Smooth muscle cell of the brain vasculature (primary cell): Measurements from ENCODE around the gene GOSR2.
"Not testable (repeated sequence)": the region's sequence is repeated elsewhere in the genome, so short reads cannot be mapped to it uniquely, and the experiment has no call there.

Experiments used
- DNase-seq: peaks from one replicate; pipeline ENCODE4 v3.0.0-alpha.2; 2012; ENCODE audit warnings: low read depth, low spot score

GOSR2 gene

DNA sequence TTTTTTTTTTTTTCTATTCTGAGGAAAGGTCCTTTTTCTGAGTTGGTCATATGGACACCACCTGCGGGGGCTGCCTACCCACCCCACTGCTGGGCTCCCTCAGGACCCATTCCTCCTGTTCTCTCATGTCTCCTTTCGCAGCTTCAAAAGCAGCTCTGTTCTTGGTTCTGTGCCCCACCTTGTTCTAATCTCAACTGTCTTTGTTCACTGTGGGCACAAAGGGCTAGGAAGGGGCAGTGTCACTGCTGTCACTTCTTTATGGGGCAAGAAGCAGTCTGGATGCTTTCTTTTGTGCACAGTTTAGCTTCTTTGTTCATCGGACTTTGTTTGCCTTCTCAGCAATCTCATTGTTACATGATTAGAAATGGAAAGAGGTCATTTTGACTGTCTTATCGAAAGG is 7.1 kb downstream of the GOSR2 start:
- DNase-seq = no peak

DNA sequence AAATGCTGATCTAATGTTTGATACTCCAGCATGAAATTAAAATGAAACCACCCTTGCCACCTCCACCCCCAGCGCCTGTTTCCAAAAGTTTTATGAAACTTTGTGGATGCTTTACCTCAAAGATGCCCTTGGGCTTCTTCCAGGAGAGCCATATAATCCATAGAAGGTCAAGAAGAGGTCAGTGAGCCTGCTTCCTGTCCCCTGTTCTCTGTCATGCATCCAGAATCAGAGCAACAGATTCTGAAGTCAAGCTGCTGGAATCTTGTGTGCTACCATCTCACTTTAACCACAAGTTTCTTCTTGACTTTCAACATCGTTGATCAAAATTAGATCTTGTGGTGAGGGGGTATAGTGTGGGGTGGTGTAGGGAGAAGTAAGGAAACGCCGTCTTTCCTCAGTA is 8.6 kb downstream of the GOSR2 start:
- DNase-seq = no peak

DNA sequence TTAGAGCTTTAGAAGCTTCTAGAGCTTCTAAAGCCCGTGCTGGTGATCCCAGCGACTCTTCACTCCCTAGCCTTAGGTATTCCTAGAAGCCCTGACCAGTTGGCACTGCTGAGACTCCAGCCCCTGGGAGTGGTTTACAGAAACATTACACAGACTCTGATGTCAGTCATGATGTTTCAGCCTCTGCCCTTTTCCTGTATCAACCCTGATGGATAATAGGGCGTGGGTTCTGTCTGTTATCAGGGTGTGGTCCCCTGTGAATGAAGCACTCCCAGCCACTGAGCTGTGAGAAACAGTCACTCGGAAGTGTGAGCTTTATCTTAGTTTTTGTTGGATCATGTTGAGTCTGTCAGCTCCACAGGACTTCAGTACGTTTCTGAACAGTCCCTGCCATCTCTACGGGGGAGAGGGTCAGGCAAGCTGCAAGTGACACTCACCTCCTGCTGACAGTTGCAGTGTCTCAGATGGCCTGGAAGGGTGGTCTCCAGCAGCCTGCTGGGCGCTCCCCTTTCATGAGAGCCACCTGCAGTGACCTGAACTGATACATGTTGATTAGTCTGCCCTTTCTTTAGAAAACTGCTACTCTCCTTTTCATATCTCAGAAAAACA is 12.8 kb downstream of the GOSR2 start:
- no peak for DNase-seq

DNA sequence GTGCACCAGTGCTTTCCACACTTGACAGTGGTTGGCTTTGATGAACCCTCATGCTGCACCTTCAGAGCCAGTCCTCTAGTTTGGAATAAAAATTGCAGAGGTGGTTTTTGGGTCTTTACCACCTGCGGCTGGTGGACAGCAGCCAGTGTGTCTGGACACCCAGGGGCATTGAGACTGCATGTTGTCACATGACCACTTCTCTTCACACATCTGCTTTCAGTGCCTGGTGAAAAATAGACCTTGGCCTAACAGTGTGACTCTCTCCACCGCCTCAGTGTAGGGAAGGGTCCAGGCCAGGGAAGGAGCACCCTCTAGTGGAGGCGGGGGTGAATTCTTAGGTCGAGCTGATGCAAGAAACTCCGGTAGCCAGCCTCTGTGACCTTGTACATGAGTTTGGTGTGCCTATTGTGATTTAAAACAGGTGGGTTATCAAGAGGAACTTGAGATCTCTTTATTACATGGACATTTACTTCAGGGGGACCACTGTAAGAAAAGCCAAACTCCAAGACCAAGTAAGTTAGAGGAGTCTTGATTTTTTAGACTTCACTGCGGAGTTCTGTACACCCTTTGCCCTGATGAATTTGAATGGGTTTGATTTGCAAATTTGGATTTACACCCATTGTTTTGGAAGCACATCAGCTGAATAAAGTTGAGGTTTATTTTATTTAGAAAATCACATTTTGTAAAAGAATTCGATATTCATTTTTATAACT is 17.9 kb downstream of the GOSR2 start:
- DNase-seq = peak; percentile 31

DNA sequence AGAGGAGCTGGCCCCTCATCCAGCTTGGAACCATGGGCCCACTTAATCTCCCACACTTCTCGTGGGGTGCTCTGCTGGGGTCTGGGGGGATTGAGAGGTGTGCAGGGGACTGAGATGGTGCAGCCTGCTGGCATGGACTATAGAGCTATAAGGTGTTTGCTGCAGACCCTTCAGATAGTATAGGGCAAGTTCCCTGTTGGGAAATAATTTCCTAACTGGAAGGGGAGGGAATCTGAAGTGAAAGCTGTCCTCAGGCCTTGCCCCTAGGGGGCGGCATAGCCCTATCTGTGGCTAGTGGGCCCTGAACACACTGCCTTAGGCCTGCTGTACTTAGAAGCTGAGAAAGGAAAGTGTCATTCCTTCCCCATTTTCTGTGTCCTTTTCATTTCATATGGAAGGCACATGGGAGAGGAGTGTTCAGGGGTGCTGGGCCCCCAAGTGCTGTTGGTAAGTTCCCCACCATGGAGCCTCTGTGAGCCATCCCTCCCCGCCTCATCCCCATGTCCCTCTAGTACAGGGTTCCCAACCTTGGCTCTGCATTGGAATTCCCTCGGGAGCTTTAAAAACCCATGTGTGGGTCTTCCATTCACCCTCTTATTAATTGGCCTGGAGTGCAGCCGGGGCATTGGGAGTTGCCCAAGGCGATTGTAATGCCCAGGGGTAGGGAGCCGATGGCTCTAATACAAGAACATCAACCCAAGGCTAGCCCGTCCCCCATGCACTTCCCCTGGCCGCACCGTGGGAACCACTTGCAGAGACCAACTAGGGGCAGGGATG is 19.7 kb downstream of the GOSR2 start:
- DNase-seq = peak; percentile 29

DNA sequence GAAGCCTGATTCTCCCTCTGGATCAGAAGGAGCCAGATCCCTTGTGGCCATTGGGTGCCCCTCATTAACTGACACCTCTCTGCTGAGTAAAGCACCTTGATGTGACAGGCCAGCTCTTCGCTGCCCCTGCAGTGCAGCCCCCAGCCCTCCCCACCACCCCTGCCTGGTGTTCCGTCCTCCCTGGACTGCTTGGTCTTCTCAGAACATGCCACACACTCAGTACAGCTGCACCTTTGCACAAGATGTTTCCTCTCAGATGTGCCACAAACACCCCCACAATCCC is 20.2 kb downstream of the GOSR2 start:
- DNase-seq = no peak

DNA sequence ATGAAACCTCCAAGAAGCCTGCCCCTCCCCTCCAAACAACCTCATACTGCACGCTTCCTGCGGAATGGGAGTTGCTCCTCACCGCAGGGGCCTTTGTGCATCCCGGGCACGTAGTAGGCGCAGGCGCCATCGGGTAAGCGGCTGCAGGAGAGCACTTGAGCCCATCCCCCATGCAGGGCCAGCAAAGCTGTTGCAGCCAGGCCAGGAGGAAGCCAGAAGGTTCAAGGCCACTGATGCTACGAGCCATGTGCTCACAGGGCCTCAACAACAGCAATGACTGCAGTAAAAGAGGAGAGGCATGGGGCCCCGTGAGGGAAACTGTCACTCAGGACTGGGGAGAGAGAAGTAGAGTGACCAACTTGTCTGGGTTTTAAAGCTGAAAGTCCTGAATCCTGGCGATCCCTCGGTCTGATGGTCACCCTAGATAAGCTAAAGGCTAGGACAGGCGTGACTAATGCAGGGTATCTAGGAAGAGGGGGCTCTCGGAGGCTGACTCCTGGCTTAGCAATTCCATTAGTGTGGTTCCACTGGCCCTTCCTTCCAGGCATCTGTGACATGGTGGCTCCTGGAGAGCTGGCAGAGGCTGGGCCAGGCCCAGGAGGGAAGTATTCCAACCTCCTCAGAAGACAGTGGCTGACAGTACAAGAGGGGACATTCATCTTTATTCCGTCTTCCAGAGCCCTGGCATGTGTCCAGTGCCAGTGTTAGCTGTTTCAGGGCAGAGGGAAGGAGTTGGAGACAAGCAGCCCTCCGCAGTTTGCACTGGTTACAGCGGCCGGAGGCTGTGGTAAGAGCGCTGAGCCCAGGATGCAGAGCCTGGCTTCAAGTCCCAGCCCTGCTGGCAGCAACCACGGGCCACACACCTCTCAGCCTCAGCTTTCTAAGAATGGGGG is 20.8 kb downstream of the GOSR2 start:
- no peak for DNase-seq

DNA sequence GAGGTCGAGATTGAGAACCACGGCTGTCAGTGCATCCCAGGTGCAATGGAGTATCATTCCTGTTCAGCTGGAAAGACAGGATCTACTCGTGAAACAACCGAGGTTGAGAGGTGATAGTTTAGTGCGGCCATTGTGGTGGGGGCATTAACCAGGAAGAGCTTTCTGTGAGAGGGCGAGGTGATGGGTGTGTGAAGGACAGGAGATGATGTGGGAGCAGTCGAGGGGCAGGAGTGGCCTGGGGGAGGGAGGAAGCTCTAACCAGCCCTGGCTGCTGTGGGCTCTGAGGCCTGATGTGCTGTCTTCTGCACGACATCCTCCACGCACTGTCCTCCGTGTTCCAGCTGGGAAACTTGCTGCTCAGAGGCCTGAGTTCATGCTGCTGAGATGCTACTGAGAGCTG is 22.0 kb downstream of the GOSR2 start:
- no peak for DNase-seq

DNA sequence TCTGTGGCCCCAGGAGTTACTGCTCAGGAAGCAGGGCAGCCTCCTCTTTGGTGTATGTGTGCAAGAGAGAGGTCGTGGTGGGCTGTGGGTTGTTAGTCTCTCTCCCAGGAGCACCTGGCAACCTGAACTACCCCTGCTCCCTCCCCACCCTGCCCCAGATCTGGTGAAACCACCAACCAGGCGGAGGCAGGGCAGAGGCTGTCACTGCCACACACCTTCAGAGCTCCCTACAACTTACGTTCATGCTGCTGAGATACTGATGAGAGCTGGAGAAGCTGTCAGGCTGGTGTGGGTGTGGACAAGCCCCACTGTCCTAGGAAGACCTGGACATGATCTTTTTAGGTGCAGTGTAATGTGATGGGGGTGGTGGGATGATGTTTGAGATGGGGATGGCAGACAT is 24.3 kb downstream of the GOSR2 start:
- DNase-seq = no peak

DNA sequence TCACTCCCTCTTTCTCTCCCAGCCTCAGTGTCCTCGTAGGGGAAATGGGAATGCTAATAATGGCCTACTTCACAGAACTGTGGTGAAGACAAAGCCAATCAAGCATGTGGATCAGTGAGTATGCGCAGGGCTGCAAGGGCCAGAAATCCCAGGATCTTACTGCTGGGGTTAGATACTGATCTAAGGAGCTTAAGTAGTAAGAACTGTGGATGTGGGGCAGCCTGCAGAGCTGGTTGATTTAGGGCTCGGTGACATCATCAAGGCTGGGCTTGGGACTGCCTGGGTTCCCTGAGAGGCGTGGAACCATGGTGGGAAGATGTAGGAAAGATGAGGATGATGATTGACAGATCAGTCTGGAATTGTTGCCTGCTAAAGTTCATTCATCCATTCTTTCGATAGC is 25.6 kb downstream of the GOSR2 start:
- no peak for DNase-seq

DNA sequence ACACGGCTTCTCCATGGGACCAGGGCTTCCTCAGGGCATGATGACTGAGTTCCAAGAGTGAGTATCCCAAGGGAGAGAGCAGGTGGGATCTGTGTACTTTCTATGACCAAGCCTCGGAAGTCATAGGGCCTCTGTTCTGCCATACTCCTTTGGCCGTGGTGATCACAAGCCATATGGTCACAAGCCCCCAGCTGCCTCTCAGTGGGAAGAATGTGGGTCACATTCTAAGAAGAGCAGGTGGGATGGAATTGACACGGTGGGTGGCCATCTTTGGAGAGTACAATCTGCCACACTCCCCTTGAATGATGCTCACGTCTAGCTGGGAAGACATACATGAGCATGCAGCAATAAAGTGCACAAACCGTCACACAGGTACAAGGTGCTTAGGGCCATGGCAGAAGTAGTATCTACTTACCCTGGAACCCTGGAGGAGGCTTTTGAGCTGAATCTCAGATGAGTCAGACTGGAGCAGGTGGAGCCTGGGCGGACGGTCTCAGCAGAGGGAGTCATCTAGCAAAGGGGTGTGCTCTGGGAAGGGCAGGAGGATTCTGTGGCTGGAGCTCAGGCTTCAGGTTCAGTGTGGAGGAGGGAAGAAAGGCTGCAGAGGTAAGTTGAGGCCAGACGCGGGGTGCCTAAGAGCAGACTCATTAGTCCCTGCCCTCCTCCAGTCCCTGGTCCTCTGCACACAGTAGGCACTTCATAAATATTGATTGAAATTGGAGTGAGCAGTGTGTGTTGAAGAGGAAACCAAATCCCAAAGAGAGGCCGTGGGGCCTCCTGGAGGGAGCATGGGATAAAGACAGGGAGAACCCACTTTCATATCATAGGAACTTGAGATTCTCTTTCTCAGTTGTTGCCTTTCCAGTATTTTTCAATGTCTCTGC is 26.6 kb downstream of the GOSR2 start:
- no peak for DNase-seq

DNA sequence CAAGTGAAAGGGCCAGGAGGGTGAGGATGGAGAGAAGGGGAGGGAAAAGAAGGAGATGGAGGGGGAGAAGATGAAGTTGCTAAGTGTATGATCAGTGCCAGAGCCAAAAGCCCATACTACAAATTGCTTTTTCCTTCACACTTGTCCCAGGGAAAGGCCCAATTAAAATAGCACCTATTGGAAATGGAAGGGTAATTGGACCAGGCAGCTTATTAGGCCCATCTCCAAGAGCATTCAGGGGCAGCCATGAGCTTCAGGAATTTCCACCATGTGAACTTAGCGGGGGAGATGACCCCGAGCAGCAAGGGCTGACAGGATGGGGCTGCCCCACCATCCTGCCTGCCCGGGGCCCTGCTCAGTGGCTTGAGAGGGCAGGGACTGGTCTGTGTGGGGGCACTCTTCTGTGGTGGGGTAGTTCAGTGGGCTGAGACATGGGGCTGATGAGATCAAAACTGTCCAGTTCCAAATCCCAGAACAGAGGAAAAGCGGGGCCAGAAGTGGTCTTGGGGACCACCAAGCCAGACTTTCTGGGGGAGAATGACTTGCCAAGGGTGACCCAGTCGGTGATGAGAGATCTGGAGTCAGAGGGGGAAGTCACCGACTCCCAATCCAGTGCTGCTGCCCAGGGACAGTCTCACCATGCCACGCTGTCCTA is 27.5 kb downstream of the GOSR2 start:
- no peak for DNase-seq

DNA sequence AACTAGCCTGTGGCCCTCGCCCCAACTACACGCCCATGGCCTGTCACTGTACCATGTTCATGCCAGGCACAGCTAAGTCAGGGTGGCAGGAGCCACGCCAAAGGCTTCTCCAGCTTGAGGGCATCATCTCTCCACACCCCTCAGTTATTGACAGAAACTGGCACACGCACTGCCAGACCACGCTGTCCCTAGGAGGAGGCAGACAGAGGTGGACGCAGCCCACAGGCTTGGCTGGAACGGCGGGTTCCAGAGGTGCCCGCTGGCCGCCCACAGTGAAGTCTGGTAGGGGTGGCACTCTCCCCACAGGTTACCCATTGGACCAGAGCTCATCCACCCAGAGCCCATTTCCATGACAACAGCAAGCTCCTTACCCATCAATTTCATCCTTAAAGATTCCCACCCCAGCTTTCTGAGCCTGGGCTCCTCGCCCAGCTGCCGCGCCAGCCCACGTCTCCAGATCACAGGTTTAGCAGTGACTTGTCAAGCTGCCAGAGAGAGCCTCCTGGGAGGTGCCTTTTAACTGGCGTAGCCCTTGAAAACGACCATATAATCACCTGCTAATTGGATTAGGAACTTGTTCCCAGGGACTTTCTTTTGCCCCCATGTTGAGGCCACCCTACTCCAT is 28.1 kb downstream of the GOSR2 start:
- no peak for DNase-seq

DNA sequence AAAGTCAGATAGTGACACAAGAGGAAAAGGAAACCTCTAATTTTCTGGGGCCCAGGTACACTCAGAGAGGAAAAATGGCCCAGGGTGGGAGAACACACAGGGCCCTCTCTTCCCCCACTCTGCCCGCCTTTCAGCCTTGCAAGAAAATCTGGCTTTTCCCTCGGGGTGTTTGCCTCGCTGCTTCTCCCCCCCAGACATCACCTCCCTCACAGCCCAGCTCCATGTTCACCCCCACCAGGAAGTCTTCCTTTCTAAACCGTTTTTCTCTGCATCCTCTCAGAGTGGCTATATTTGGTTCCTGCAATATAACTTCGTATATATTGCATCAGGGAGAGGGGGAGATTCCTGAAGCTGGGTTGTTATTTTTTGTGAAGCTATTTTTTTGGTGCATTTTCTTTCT is 28.7 kb downstream of the GOSR2 start:
- no peak for DNase-seq

DNA sequence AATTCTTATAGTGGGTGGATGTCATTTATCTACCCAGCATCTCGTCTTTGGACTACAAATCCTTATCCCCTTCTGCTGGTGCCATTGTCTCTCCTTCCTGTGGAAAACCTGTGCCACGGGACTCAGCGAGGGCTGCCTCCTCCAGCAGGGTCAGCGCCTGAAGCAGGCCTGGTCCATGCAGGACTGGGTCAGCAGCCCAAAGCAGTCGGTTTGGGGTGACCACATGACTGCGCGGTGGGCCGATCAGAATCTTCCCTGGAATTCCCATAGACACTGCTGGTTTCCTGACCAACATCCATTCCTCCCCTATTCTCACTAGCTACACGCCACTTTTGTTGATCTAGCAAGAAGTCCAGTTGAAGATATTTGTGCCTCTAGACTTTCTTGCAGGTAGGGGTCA is 29.2 kb downstream of the GOSR2 start:
- DNase-seq = no peak

DNA sequence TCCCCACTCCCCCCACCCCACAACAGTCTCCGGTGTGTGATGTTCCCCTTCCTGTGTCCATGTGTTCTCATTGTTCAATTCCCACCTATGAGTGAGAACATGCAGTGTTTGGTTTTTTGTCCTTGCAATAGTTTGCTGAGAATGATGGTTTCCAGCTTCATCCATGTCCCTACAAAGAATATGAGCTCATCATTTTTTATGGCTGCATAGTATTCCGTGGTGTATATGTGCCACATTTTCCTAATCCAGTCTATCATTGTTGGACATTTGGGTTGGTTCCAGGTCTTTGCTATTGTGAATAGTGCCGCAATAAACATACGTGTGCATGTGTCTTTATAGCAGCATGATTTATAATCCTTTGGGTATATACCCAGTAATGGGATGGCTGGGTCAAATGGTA is 30.2 kb downstream of the GOSR2 start:
- DNase-seq = not testable (repeated sequence)

DNA sequence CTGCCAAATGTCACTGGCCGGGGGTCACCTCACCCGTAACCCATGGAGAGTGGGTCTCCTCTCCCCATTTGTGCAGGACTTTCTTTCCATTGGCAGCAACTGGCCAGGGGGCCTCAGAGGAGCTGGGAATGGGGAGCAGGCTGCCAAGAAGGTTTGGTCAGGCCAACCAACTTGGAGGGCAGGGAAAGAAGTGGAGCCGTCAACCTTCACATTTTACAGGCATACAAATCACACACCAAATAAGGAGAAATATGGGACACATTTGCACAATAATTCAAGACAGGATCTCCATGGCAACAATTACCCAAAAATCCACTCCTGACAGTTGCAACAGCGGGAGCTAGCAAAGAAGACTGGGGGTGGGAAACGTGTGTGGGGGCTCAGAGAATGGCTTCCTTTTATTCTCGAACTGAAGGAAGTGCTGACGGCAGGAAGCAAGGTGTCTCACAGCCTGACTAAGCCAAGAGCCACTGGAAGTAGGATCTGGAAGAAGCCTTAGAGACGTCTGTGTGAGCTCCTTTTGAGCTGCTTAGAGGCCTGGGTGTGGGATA is 35.2 kb downstream of the GOSR2 start:
- DNase-seq = no peak

DNA sequence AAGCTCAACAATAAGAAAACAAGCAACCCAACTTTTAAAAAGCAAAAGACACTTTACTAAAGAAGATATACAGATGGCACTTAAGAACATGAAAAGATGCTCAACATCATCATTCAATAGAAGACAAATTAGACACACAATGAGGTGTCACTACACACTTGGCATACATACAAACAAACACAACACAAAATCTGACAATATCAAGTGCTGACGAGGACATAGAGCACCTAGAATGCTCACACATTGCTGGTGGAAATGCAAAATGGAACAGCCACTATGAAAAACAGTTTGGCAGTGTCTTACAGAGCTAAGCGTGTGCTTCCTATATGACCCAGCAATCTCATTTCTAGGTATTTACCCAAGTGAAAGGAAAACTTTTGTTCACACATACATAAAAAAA is 37.2 kb downstream of the GOSR2 start:
- DNase-seq = no peak

DNA sequence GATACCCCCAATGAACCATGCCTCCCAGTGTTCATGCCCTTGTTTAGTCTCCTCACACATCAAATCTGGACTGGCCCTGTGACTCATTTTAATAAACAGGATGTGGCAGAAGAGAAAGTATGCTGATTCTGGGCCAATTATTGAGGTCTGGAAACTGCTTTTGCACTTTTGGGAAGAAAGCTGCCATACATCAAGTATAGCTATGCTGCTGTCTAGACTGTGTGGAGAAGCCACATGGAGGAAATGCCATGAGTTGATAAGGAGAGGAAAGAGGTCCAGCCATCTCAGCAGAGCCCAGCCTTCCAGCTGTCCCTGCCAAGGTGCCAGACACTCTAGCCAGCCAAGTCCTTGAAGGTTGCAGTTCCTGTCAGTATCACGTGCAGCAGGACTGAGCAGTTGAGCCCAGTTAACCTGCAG is 39.4 kb downstream of the GOSR2 start:
- no peak for DNase-seq

DNA sequence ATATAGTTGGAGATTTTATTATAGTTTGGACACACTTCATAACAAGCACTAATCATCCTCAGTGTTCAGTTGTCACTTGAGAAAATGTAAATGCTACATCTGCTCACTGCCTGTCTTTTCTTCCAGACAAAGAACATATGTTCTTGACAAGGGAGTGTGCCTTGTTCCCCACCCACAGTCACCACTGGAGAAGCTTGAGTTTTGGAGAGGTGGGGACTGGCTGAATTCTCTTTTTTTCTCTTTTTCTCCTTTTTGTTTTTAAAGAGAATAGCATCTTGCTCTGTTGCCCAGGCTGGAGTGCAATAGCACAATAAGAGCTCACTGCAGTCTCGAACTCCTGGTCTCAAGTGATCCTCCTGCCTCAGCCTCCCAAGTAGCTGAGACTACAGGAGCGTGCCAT is 40.6 kb downstream of the GOSR2 start:
- no peak for DNase-seq
